Measurements from ENCODE around the gene DNAJC5G.

GRCh38 chr2:27285481-27285880 lies 10.2 kb downstream of the DNAJC5G start:
- TF ChIP-seq CTCF (IDR thresholded peaks at IDR 0.05) (no peak), POLR2A (IDR thresholded peaks at IDR 0.05) (no peak)
